HepG2 (cell line): ENCODE data around the gene CHMP4B. TPM values are rescaled to one million over a fixed set of nuclear protein-coding genes. Genes with fewer than 3 reads are reported as not detected.

Experiments
- CBFB ChIP-seq: sonication (generic); formaldehyde crosslinking; IDR thresholded peaks from 2 replicates; pipeline ENCODE4 v1.4.0; 2020; ENCODE audit warnings: missing genetic modification reagents
- CC2D1A ChIP-seq: sonication (generic); formaldehyde crosslinking; IDR thresholded peaks from 2 replicates; pipeline ENCODE4 v1.8.1; 2023; ENCODE audit warnings: mild to moderate bottlenecking, missing genetic modification reagents
- GATA4 ChIP-seq: sonication (generic); IDR thresholded peaks from 2 replicates; pipeline ENCODE4 v1.6.1; 2016; ENCODE audit warnings: antibody characterized with exemption, low read depth, borderline replicate concordance
- HMG20B ChIP-seq: conservative IDR thresholded peaks from 2 replicates; pipeline ENCODE4 v1.6.1; 2016; ENCODE audit warnings: missing genetic modification reagents, missing compliant biosample characterization
- HNRNPK ChIP-seq: fragments of 200-400 bp; formaldehyde crosslinking; IDR thresholded peaks from 2 replicates; pipeline ENCODE4 v1.6.1; 2018; ENCODE audit warnings: low read length, low read depth, moderate library complexity, mild to moderate bottlenecking; ENCODE audit not compliant: poor library complexity, severe bottlenecking
- KDM3A ChIP-seq: IDR thresholded peaks from 2 replicates; pipeline ENCODE4 v1.6.1; 2018; ENCODE audit warnings: low read depth, missing compliant biosample characterization
- NR2F6 ChIP-seq, 2 experiments: IDR thresholded peaks; 2 replicates each; pipeline ENCODE4 v1.6.1; 2016; ENCODE audit warnings: antibody characterized with exemption in 1 of 2, mild to moderate bottlenecking in 1 of 2
- RAD21 ChIP-seq: fragments of 450-650 bp; formaldehyde crosslinking; IDR thresholded peaks from 2 replicates; pipeline ENCODE4 v1.5.0; 2020; ENCODE audit warnings: mild to moderate bottlenecking
- SATB2 ChIP-seq: sonication (generic); formaldehyde crosslinking; IDR thresholded peaks from 2 replicates; pipeline ENCODE4 v1.5.0; 2020; ENCODE audit warnings: missing genetic modification reagents
- ZBTB38 ChIP-seq: sonication (generic); formaldehyde crosslinking; IDR thresholded peaks from 2 replicates; pipeline ENCODE4 v1.5.1; 2020; ENCODE audit warnings: mild to moderate bottlenecking, missing genetic modification reagents
- ZNF136 ChIP-seq: sonication (generic); formaldehyde crosslinking; IDR thresholded peaks from 2 replicates; pipeline ENCODE4 v1.8.1; 2022; ENCODE audit warnings: low read depth, mild to moderate bottlenecking, moderate library complexity, missing genetic modification reagents
- ZNF235 ChIP-seq: sonication (generic); formaldehyde crosslinking; IDR thresholded peaks from 2 replicates; pipeline ENCODE4 v1.8.1; 2023; ENCODE audit warnings: mild to moderate bottlenecking, missing genetic modification reagents, borderline replicate concordance
- ZNF274 ChIP-seq: sonication (generic); formaldehyde crosslinking; IDR thresholded peaks from 2 replicates; pipeline ENCODE4 v1.5.1; 2020; ENCODE audit warnings: mild to moderate bottlenecking, missing genetic modification reagents
- ZNF296 ChIP-seq: sonication (generic); formaldehyde crosslinking; conservative IDR thresholded peaks from 2 replicates; pipeline ENCODE4 v1.5.0; 2020; ENCODE audit warnings: mild to moderate bottlenecking, missing genetic modification reagents
- ZNF432 ChIP-seq: sonication (generic); formaldehyde crosslinking; IDR thresholded peaks from 2 replicates; pipeline ENCODE4 v1.5.0; 2020; ENCODE audit warnings: missing genetic modification reagents, mild to moderate bottlenecking, borderline replicate concordance
- ZNF562 ChIP-seq: sonication (generic); formaldehyde crosslinking; IDR thresholded peaks from 2 replicates; pipeline ENCODE4 v1.8.0; 2022; ENCODE audit warnings: missing genetic modification reagents, borderline replicate concordance
- ZNF878 ChIP-seq: sonication (generic); formaldehyde crosslinking; IDR thresholded peaks from 2 replicates; pipeline ENCODE4 v1.8.1; 2023; ENCODE audit warnings: mild to moderate bottlenecking, missing genetic modification reagents, moderate library complexity
- ZSCAN30 ChIP-seq: sonication (generic); formaldehyde crosslinking; IDR thresholded peaks from 2 replicates; pipeline ENCODE4 v1.5.0; 2020; ENCODE audit warnings: mild to moderate bottlenecking, missing genetic modification reagents
- polyA plus RNA-seq, 8 experiments: library from polyadenylated mRNA; depleted of rRNA in 3 of 8; stranded (reverse) in 7 of 8; unstranded in 1 of 8; fragments of >200 nt; fragmentation: Illumina TruSeq in 4 of 8; extraction: Trizol in 4 of 8; gene quantifications; 2 replicates each; pipeline versions ENCODE4 v1.2.1 to v1.2.3, GENCODE V29; 2011 to 2016; ENCODE audit warnings: low read depth in 4 of 8, missing spikeins in 1 of 8, mixed read lengths in 1 of 8; ENCODE audit not compliant: insufficient read depth in 1 of 8
- total RNA-seq, 5 experiments: library from RNA; depleted of rRNA; stranded (reverse); fragments of >200 nt; fragmentation: Illumina TruSeq; extraction: Trizol; gene quantifications; 2 replicates each; pipeline ENCODE4 v1.2.3, GENCODE V29; 2016; ENCODE audit warnings: low read depth in 1 of 5
- TF ChIP-seq, protein P1 (sequence below): sonication (generic); formaldehyde crosslinking; IDR thresholded peaks from 2 replicates; pipeline ENCODE4 v1.4.0; 2020; ENCODE audit warnings: missing genetic modification reagents, borderline replicate concordance
- TF ChIP-seq, protein P2 (sequence below): sonication (generic); formaldehyde crosslinking; IDR thresholded peaks from 2 replicates; pipeline ENCODE4 v1.5.0; 2020; ENCODE audit warnings: missing genetic modification reagents
- TF ChIP-seq, protein P3 (sequence below): sonication (generic); formaldehyde crosslinking; IDR thresholded peaks from 2 replicates; pipeline ENCODE4 v1.4.0; 2020; ENCODE audit warnings: missing genetic modification reagents

The CHMP4B gene
- total and polyA plus RNA-seq, 2 of the 13 experiments (the other 11 are each of a cell fraction or from before 2014, with no cell fraction given): 40.1 to 45.6 TPM

DNA sequence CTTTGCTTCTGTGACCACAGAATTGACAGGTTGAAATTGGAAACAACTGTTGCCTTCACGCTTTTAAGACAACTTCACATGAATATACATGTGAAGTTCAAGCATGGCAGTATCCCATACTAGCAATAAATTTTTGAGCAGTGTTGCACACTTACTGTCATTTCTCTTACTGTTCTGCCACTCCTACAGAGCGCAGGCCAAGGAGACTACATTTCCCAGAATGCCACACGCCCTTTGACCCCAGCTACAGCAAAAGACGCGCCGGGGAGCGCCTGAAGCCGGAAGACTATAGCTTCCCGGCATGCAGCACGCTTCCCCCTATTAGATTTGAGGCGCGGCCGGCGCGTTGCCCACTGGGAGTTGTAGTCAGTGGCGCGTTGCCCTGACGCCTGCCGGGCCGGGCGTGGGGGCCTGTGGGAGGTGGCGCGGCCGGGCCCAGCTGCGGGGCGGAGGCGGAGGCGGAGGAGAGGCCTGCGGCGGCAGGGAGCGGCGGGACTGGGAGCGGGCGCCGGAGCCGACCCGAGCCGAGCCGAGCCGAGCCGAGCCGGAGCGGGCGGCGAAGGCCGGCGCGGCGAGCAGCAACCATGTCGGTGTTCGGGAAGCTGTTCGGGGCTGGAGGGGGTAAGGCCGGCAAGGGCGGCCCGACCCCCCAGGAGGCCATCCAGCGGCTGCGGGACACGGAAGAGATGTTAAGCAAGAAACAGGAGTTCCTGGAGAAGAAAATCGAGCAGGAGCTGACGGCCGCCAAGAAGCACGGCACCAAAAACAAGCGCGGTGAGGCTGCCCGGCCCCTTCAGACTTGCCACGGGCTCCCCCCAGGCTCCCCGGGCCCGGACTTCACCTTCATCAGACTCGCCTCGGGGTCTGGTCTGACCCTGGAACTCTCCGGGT is at the start of gene CHMP4B (continued):
- TF ChIP-seq, protein P1, sequence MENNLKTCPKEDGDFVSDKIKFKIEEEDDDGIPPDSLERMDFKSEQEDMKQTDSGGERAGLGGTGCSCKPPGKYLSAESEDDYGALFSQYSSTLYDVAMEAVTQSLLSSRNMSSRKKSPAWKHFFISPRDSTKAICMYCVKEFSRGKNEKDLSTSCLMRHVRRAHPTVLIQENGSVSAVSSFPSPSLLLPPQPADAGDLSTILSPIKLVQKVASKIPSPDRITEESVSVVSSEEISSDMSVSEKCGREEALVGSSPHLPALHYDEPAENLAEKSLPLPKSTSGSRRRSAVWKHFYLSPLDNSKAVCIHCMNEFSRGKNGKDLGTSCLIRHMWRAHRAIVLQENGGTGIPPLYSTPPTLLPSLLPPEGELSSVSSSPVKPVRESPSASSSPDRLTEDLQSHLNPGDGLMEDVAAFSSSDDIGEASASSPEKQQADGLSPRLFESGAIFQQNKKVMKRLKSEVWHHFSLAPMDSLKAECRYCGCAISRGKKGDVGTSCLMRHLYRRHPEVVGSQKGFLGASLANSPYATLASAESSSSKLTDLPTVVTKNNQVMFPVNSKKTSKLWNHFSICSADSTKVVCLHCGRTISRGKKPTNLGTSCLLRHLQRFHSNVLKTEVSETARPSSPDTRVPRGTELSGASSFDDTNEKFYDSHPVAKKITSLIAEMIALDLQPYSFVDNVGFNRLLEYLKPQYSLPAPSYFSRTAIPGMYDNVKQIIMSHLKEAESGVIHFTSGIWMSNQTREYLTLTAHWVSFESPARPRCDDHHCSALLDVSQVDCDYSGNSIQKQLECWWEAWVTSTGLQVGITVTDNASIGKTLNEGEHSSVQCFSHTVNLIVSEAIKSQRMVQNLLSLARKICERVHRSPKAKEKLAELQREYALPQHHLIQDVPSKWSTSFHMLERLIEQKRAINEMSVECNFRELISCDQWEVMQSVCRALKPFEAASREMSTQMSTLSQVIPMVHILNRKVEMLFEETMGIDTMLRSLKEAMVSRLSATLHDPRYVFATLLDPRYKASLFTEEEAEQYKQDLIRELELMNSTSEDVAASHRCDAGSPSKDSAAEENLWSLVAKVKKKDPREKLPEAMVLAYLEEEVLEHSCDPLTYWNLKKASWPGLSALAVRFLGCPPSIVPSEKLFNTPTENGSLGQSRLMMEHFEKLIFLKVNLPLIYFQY (CRISPR knock-in tag): peak; percentile 93
- TF ChIP-seq RAD21 (CRISPR knock-in tag): peak; percentile 70
- TF ChIP-seq GATA4: no peak; the same call in 1 of the 2 replicates
- TF ChIP-seq, protein P2, sequence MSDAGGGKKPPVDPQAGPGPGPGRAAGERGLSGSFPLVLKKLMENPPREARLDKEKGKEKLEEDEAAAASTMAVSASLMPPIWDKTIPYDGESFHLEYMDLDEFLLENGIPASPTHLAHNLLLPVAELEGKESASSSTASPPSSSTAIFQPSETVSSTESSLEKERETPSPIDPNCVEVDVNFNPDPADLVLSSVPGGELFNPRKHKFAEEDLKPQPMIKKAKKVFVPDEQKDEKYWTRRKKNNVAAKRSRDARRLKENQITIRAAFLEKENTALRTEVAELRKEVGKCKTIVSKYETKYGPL (CRISPR knock-in tag): 0 out of 2 replicates have a peak, but pooled peaks have one; percentile 70
- 0 out of 2 replicates have a peak, but pooled peaks have one; percentile 34 for TF ChIP-seq ZNF136 (CRISPR knock-in tag)
- peak; percentile 80 for TF ChIP-seq HNRNPK
- TF ChIP-seq CC2D1A: no peak
- no peak for TF ChIP-seq ZNF562 (CRISPR knock-in tag)
- peak; percentile 88 for TF ChIP-seq KDM3A
- no peak; the same call in 1 of the 2 replicates for TF ChIP-seq SATB2 (CRISPR knock-in tag)
- TF ChIP-seq HMG20B (CRISPR knock-in tag): no peak
- peak; percentile 78 for TF ChIP-seq NR2F6 (IDR thresholded peaks at IDR 0.05)
- TF ChIP-seq NR2F6 (CRISPR knock-in tag; IDR thresholded peaks at IDR 0.05): peak; percentile 90
- TF ChIP-seq ZSCAN30: no peak
- TF ChIP-seq ZNF274 (CRISPR knock-in tag): peak; percentile 47; the same call in 1 of the 2 replicates
- peak; percentile 83; the same call in 1 of the 2 replicates for TF ChIP-seq ZBTB38 (CRISPR knock-in tag)
- TF ChIP-seq ZNF878: no peak; the same call in 1 of the 2 replicates
- TF ChIP-seq, protein P3, sequence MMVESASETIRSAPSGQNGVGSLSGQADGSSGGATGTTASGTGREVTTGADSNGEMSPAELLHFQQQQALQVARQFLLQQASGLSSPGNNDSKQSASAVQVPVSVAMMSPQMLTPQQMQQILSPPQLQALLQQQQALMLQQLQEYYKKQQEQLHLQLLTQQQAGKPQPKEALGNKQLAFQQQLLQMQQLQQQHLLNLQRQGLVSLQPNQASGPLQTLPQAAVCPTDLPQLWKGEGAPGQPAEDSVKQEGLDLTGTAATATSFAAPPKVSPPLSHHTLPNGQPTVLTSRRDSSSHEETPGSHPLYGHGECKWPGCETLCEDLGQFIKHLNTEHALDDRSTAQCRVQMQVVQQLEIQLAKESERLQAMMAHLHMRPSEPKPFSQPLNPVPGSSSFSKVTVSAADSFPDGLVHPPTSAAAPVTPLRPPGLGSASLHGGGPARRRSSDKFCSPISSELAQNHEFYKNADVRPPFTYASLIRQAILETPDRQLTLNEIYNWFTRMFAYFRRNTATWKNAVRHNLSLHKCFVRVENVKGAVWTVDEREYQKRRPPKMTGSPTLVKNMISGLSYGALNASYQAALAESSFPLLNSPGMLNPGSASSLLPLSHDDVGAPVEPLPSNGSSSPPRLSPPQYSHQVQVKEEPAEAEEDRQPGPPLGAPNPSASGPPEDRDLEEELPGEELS (CRISPR knock-in tag): peak; percentile 63
- peak; percentile 94 for TF ChIP-seq CBFB (CRISPR knock-in tag)
- peak; percentile 57; the same call in 1 of the 2 replicates for TF ChIP-seq ZNF235
- no peak; the same call in 1 of the 2 replicates for TF ChIP-seq ZNF296
- no peak for TF ChIP-seq ZNF432 (CRISPR knock-in tag)
